Naive thymus-derived CD4-positive, alpha-beta T cell (primary cell): ENCODE measurements around the gene GGTA1. TPM values are rescaled to one million over a fixed set of nuclear protein-coding genes. Genes with fewer than 3 reads are reported as not detected.

Experiments
- ATAC-seq: fragments of 150-1000 bp; cut with Tn5 transposase; 2 replicates; pipeline ENCODE4 v1.10.0; 2021; ENCODE audit warnings: mild to moderate bottlenecking, moderate library complexity
- CTCF ChIA-PET: fragments of 350-600 bp; sonication (Branson Sonifier 250); formaldehyde crosslinking; loops from one replicate; lab custom pipeline; 2021; ENCODE audit warnings: antibody characterized with exemption; lab: Charles Lee
- POLR2A ChIA-PET: fragments of 350-600 bp; sonication (Branson Sonifier 250); formaldehyde crosslinking; loops from one replicate; lab custom pipeline; 2021; ENCODE audit warnings: antibody characterized with exemption, inconsistent platforms; lab: Charles Lee
- DNase-seq, 9 donors: peaks; one replicate each; pipeline versions ENCODE4 v3.0.0 to v3.0.0-alpha.2; 2020 to 2022; ENCODE audit warnings: mixed read lengths in 1 of 9
- H3K27ac ChIP-seq: one replicate; pipeline ENCODE4 v1.7.0; 2013; ENCODE audit warnings: mild to moderate bottlenecking, low read depth, low read length, moderate library complexity
- H3K27me3 ChIP-seq, 2 donors: one replicate each; pipeline ENCODE4 v1.7.0; 2013; ENCODE audit warnings: low read length in 2 of 2, mild to moderate bottlenecking in 2 of 2, moderate library complexity in 2 of 2; ENCODE audit not compliant: control insufficient read depth in 2 of 2, insufficient read depth in 2 of 2
- H3K36me3 ChIP-seq, 3 experiments: 1 replicate in 2 of 3; 2 replicates in 1 of 3; pipeline ENCODE4 v1.7.0; 2013; ENCODE audit warnings: low read length in 3 of 3, mild to moderate bottlenecking in 3 of 3, moderate library complexity in 1 of 3; ENCODE audit not compliant: insufficient read depth in 3 of 3, control insufficient read depth in 2 of 3
- H3K4me1 ChIP-seq, 2 donors: one replicate each; pipeline ENCODE4 v1.7.0; 2013; ENCODE audit warnings: low read length in 2 of 2, mild to moderate bottlenecking in 2 of 2, moderate library complexity in 1 of 2; ENCODE audit not compliant: control insufficient read depth in 2 of 2, insufficient read depth in 2 of 2
- H3K4me3 ChIP-seq: 2 replicates; pipeline ENCODE4 v1.7.0; 2013; ENCODE audit warnings: mild to moderate bottlenecking, low read length
- H3K9me3 ChIP-seq, 3 experiments: 1 replicate in 2 of 3; 2 replicates in 1 of 3; pipeline ENCODE4 v1.7.0; 2013; ENCODE audit warnings: low read length in 3 of 3; ENCODE audit not compliant: control insufficient read depth in 2 of 3
- H3K27ac Mint-ChIP-seq, 9 donors: one replicate each; pipeline ENCODE4 v1.8.0; 2020 to 2022; ENCODE audit warnings: mixed read lengths in 9 of 9, mild to moderate bottlenecking in 8 of 9, moderate library complexity in 5 of 9, inconsistent platforms in 2 of 9
- H3K27me3 Mint-ChIP-seq, 5 donors: one replicate each; pipeline ENCODE4 v1.8.0; 2021 to 2022; ENCODE audit warnings: mixed read lengths in 5 of 5, mild to moderate bottlenecking in 1 of 5
- H3K36me3 Mint-ChIP-seq, 5 donors: one replicate each; pipeline ENCODE4 v1.8.0; 2020 to 2022; ENCODE audit warnings: mixed read lengths in 5 of 5, mild to moderate bottlenecking in 3 of 5, inconsistent platforms in 1 of 5
- H3K4me1 Mint-ChIP-seq, 7 donors: one replicate each; pipeline ENCODE4 v1.8.0; 2020 to 2022; ENCODE audit warnings: mixed read lengths in 7 of 7, mild to moderate bottlenecking in 3 of 7, inconsistent platforms in 1 of 7
- H3K4me3 Mint-ChIP-seq, 10 donors: one replicate each; pipeline ENCODE4 v1.8.0; 2020 to 2022; ENCODE audit warnings: mild to moderate bottlenecking in 10 of 10, mixed read lengths in 10 of 10, moderate library complexity in 6 of 10, inconsistent platforms in 2 of 10
- H3K9me3 Mint-ChIP-seq, 11 donors: one replicate each; pipeline ENCODE4 v1.8.0; 2020 to 2022; ENCODE audit warnings: mixed read lengths in 11 of 11, mild to moderate bottlenecking in 4 of 11, inconsistent platforms in 1 of 11, moderate library complexity in 1 of 11
- intact Hi-C, 2 donors: fragments of 100-400 bp; cut with micrococcal nuclease; formaldehyde crosslinking; loops; one replicate each; pipeline ENCODE4 v1.15.1; 2023
- polyA plus RNA-seq, 2 donors: library from polyadenylated mRNA; unstranded; fragments of 300-500 nt; fragmentation: Illumina TruSeq; gene quantifications; one replicate each; pipeline ENCODE4 v1.2.3, GENCODE V29; 2021
- total RNA-seq, 6 experiments: library from RNA in 5 of 6; stranded (reverse) in 5 of 6; gene quantifications; 1 replicate in 5 of 6; 2 replicates in 1 of 6; pipeline ENCODE4 v1.2.3 and lab custom pipeline; 2021 to 2026

GGTA1 gene
- total and polyA plus RNA-seq, 7 experiments from 2014 or later, result 1.2 TPM; not detected in 6

- DNase-seq (no peak), ATAC-seq (no peak)
- H3K4me1 ChIP-seq, result no peaks in the 10 kb centered on the region
- ChIA-PET POLR2A (no interaction called here), CTCF (no interaction called here)
- H3K9me3 ChIP-seq, result no peaks in the 10 kb centered on the region
- H3K36me3 ChIP-seq, result no peaks in the 10 kb centered on the region
- Mint-ChIP-seq H3K9me3 (no peaks in the 10 kb centered on the region), H3K4me3 (no peak overlapping the region), H3K36me3 (no peaks in the 10 kb centered on the region), H3K27me3 (no peaks in the 10 kb centered on the region), H3K4me1 (peaks cover 0 to 5% (median 0%) of the 10 kb centered on the region in 7 donors), H3K27ac (no peak overlapping the region)
- intact Hi-C loops, result no loop called here
- no peak overlapping the region for H3K4me3 ChIP-seq
- H3K27me3 ChIP-seq, result no peaks in the 10 kb centered on the region
- no peak overlapping the region for H3K27ac ChIP-seq
Measured at GRCh38 chr9:121483473-121484031, 16.1 kb downstream of the GGTA1 start.

DNA sequence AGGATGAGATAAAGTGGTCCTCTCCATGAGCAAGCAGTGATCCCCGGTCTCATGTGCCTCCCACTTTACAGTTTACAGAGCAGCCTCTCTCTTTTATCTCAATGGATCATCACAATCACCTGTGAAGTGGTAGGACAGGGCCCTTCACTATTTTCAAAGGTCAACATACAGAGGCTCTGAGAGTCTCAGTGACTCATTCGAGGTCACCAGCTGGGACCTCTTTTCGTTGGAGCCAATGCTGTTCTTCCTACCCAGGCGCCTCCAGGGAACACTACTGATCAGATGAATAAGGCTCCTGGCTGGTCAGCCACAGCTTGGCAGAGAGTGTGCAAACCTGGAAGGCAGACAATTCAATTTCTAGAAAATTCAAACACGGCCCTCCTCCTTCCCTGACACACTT is 16.6 kb downstream of the GGTA1 start:
- no peaks in the 10 kb centered on the region for H3K36me3 Mint-ChIP-seq
- no peaks in the 10 kb centered on the region for H3K9me3 ChIP-seq
- no peak overlapping the region for H3K27ac Mint-ChIP-seq
- H3K36me3 ChIP-seq, result no peaks in the 10 kb centered on the region
- H3K27me3 Mint-ChIP-seq, result peaks cover 0 to 3% (median 0%) of the 10 kb centered on the region in 5 donors
- peaks cover 0 to 5% (median 0%) of the 10 kb centered on the region in 7 donors for H3K4me1 Mint-ChIP-seq
- ATAC-seq (no peak), DNase-seq (no peak)
- ChIA-PET POLR2A (no interaction called here), CTCF (no interaction called here)
- no peaks in the 10 kb centered on the region for H3K4me1 ChIP-seq
- H3K4me3 ChIP-seq, result no peak overlapping the region
- intact Hi-C loops, result no loop called here
- H3K4me3 Mint-ChIP-seq, result no peak overlapping the region
- no peaks in the 10 kb centered on the region for H3K27me3 ChIP-seq
- no peak overlapping the region for H3K27ac ChIP-seq
- H3K9me3 Mint-ChIP-seq, result no peaks in the 10 kb centered on the region

DNA sequence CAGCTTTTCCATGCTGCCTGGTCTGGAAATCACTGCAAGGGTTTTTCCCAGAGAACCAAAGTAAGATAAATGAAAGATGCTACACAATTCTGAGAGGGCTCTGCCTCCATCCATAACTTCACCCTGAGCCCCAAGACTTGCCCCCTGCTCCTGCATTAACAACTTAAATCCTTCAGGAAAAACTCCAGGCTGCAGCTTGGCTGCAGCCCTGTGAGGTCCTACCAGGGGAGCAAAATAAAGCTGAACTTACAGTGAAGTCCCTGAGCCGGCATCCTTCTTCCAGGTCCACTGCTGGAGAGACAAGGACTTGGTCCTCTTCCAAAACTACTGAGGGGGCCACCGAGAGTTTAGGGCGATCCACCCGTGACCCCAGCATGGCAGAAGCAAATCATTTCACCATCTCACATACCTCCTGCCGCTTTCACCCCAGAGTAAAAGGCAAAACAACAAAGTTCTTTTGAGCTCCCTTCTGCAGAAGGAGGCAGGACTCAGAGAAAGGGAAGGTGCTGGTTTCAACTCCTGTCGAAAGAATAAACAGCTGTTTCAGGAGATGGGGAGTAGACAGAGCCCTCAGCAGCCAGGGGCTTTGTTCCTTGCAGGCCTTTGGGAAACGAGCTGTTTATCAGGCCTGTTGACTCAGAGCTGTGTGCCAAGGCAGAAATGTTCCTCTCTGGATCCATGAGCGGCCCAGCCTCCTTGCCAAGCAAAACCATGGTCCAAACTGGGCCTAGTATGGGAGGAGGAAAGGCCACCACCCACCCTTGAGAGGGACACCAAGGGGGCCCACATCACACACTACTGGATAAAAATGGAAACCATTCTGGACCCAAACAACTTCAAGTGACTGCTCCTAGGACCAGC is 20.6 kb downstream of the GGTA1 start:
- no peaks in the 10 kb centered on the region for H3K4me1 ChIP-seq
- no peak overlapping the region for H3K4me3 Mint-ChIP-seq
- no peaks in the 10 kb centered on the region for H3K36me3 Mint-ChIP-seq
- ATAC-seq, result no peak
- H3K9me3 ChIP-seq, result no peaks in the 10 kb centered on the region
- POLR2A ChIA-PET, result no interaction called here
- no peaks in the 10 kb centered on the region for H3K36me3 ChIP-seq
- DNase-seq, result no peak
- H3K27ac Mint-ChIP-seq, result no peak overlapping the region
- H3K4me3 ChIP-seq, result no peak overlapping the region
- H3K27me3 Mint-ChIP-seq, result peaks cover 0 to 7% (median 0%) of the 10 kb centered on the region in 5 donors
- no peaks in the 10 kb centered on the region for H3K27me3 ChIP-seq
- CTCF ChIA-PET, result no interaction called here
- intact Hi-C loops, result no loop called here
- H3K27ac ChIP-seq, result no peak overlapping the region
- H3K4me1 Mint-ChIP-seq, result no peaks in the 10 kb centered on the region
- H3K9me3 Mint-ChIP-seq, result no peaks in the 10 kb centered on the region

DNA sequence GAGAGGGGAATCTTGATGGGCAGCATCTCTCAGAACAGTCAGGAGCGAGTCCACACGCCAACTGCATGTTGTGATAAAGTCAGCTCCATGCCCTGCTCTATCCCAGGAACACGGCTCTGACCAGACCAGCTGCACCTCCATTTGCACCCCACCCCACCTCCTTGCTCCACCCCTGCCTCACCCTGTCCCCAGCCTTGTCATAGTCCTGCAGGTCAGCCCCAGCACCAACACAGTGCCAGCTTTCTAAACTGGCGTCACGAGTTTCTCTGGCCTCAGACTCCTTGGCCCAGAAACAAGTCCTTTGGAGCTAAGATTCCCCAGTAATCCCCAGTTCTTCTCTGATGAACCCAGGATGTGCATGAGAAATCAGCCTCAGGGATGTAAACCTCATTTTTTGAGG is 23.5 kb downstream of the GGTA1 start:
- ATAC-seq, result no peak
- no peak for DNase-seq
- Mint-ChIP-seq H3K4me1 (no peaks in the 10 kb centered on the region), H3K27ac (no peak overlapping the region), H3K27me3 (peaks cover 0 to 18% (median 0%) of the 10 kb centered on the region in 5 donors), H3K9me3 (no peaks in the 10 kb centered on the region), H3K36me3 (no peaks in the 10 kb centered on the region), H3K4me3 (no peak overlapping the region)
- intact Hi-C loops, result no loop called here
- Histone ChIP-seq H3K4me3 (no peak overlapping the region), H3K27ac (no peak overlapping the region), H3K36me3 (no peaks in the 10 kb centered on the region), H3K27me3 (no peaks in the 10 kb centered on the region), H3K4me1 (no peaks in the 10 kb centered on the region), H3K9me3 (no peaks in the 10 kb centered on the region)
- POLR2A ChIA-PET, result no interaction called here
- CTCF ChIA-PET, result no interaction called here

- H3K36me3 Mint-ChIP-seq, result no peaks in the 10 kb centered on the region
- no peaks in the 10 kb centered on the region for H3K36me3 ChIP-seq
- CTCF ChIA-PET, result no interaction called here
- intact Hi-C loops, result no loop called here
- no peak for DNase-seq
- POLR2A ChIA-PET, result no interaction called here
- peaks cover 0 to 29% (median 7%) of the 10 kb centered on the region in 5 donors for H3K27me3 Mint-ChIP-seq
- no peaks in the 10 kb centered on the region for H3K4me1 Mint-ChIP-seq
- H3K4me3 ChIP-seq, result no peak overlapping the region
- H3K27me3 ChIP-seq, result no peaks in the 10 kb centered on the region
- H3K27ac ChIP-seq, result no peak overlapping the region
- no peaks in the 10 kb centered on the region for H3K9me3 Mint-ChIP-seq
- no peak overlapping the region for H3K27ac Mint-ChIP-seq
- ATAC-seq, result no peak
- no peaks in the 10 kb centered on the region for H3K9me3 ChIP-seq
- no peaks in the 10 kb centered on the region for H3K4me1 ChIP-seq
- no peak overlapping the region for H3K4me3 Mint-ChIP-seq
Measured at GRCh38 chr9:121474231-121474947, 25.3 kb downstream of the GGTA1 start.

DNA sequence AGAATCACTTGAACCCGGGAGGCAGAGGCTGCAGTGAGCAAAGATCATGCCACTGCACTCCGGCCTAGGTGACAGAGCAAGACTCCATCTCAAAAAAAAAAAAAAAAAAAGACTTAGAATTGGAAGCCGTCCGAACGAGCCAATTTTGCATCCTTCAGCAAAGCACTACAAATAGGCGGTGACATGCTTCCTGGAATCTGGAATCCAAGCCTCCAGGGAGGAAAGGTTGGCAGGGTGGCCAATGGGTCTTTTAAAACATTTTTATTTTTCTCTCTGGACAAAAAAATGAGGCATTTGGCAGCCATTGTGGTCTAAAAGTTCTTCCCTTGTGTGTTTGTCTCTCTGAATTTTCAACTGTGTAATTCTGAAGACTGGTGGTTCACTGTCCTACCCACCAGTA is 26.4 kb downstream of the GGTA1 start:
- H3K4me3 Mint-ChIP-seq, result no peak overlapping the region
- H3K36me3 Mint-ChIP-seq, result no peaks in the 10 kb centered on the region
- H3K27ac Mint-ChIP-seq, result no peak overlapping the region
- Histone ChIP-seq H3K4me1 (no peaks in the 10 kb centered on the region), H3K27me3 (no peaks in the 10 kb centered on the region), H3K36me3 (no peaks in the 10 kb centered on the region), H3K9me3 (no peaks in the 10 kb centered on the region), H3K27ac (no peak overlapping the region), H3K4me3 (no peak overlapping the region)
- POLR2A ChIA-PET, result no interaction called here
- H3K27me3 Mint-ChIP-seq, result peaks cover 0 to 34% (median 13%) of the 10 kb centered on the region in 5 donors
- H3K9me3 Mint-ChIP-seq, result no peaks in the 10 kb centered on the region
- no peak for ATAC-seq
- no peak for DNase-seq
- CTCF ChIA-PET, result no interaction called here
- intact Hi-C loops, result no loop called here
- no peaks in the 10 kb centered on the region for H3K4me1 Mint-ChIP-seq
